ENCODE measurements around the gene TBATA.

TBATA gene

GRCh38 chr10:70809726-70810125 is 24.5 kb upstream of the TBATA start:
- Histone ChIP-seq H3K36me3 (ENCODE audit: control insufficient read depth in 4 of 4, insufficient read depth in 4 of 4, low read length in 3 of 4) (no peaks in the 10 kb centered on the region), H3K4me1 (ENCODE audit: control extremely low read depth in 1 of 4, control insufficient read depth in 4 of 4, insufficient read depth in 4 of 4, low read length in 3 of 4) (peaks cover 0 to 18% (median 8%) of the 10 kb centered on the region in 4 experiments), H3K9me3 (ENCODE audit: control extremely low read depth in 1 of 5, control insufficient read depth in 4 of 5, insufficient read depth in 2 of 5, low read depth in 1 of 5, low read length in 4 of 5) (no peaks in the 10 kb centered on the region), H3K4me3 (ENCODE audit: control insufficient read depth in 1 of 7, extremely low read depth in 1 of 7, insufficient read depth in 4 of 7, low read depth in 2 of 7, low read length in 6 of 7) (no peak overlapping the region), H3K27me3 (replicated peaks in 2 of 5; ENCODE audit: control insufficient read depth in 4 of 5, insufficient read depth in 5 of 5, low read length in 4 of 5) (no peaks in the 10 kb centered on the region), H3K27ac (ENCODE audit: insufficient read depth in 1 of 2, low read depth in 1 of 2, low read length in 2 of 2, poor library complexity in 1 of 2, severe bottlenecking in 2 of 2) (no peak overlapping the region)
- ChIA-PET POLR2A (no interaction called here), CTCF (interaction anchor here (1.3 to 1.4 kb wide), 2 partner anchors 12 to 16 kb away, joined by 3 to 4 read pairs; no protein-coding TSS in a partner anchor)
- WGBS (ENCODE audit: insufficient coverage): 100% methylated on average over 1 of the region's 2 CpGs
- no peak for DNase-seq

DNA sequence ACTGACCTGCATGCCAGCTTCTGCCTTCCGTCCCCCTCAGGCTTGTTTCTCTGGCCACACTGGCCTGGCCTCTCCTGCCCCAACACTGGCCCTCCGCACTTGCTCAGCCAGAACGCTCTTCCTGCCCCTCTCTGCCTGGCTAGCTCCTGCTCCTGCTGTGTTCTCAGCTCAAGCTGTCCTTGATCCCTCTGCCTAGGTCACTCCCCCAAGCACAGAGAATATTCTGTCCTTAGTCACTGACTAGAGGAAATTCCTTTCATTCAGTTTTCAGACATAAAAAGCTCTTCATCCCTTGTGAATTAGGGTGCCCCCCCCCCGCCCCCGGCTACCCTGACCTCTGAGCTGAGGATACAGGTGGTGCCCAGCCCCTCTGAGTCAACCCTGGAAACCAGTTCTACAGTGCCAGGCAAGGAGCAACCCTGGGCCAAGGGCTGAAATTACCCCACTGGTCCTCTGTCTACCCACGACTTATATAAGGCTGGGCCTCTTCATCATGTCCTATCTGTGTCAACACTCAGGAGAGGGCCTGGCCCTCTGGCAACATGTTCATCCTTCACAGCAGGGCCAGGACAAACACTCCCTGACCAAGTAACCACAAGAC is 23.9 kb upstream of the TBATA start:
- POLR2A ChIA-PET: no interaction called here
- H3K36me3 ChIP-seq (ENCODE audit: control insufficient read depth in 4 of 4, insufficient read depth in 4 of 4, low read length in 3 of 4): no peaks in the 10 kb centered on the region
- no peak overlapping the region for H3K4me3 ChIP-seq (ENCODE audit: control insufficient read depth in 1 of 7, extremely low read depth in 1 of 7, insufficient read depth in 4 of 7, low read depth in 2 of 7, low read length in 6 of 7)
- CTCF ChIA-PET: interaction anchor here (1.3 to 1.4 kb wide), 2 partner anchors 13 to 15 kb away, joined by 3 to 4 read pairs; no protein-coding TSS in a partner anchor
- WGBS (ENCODE audit: insufficient coverage): 97% methylated on average over 5 of the region's 6 CpGs
- no peak overlapping the region for H3K27ac ChIP-seq (ENCODE audit: insufficient read depth in 1 of 2, low read depth in 1 of 2, low read length in 2 of 2, poor library complexity in 1 of 2, severe bottlenecking in 2 of 2)
- H3K4me1 ChIP-seq (ENCODE audit: control extremely low read depth in 1 of 4, control insufficient read depth in 4 of 4, insufficient read depth in 4 of 4, low read length in 3 of 4): peaks cover 0 to 18% (median 8%) of the 10 kb centered on the region in 4 experiments
- DNase-seq: no peak
- no peaks in the 10 kb centered on the region for H3K9me3 ChIP-seq (ENCODE audit: control extremely low read depth in 1 of 5, control insufficient read depth in 4 of 5, insufficient read depth in 2 of 5, low read depth in 1 of 5, low read length in 4 of 5)
- H3K27me3 ChIP-seq (replicated peaks in 2 of 5; ENCODE audit: control insufficient read depth in 4 of 5, insufficient read depth in 5 of 5, low read length in 4 of 5): no peaks in the 10 kb centered on the region

DNA sequence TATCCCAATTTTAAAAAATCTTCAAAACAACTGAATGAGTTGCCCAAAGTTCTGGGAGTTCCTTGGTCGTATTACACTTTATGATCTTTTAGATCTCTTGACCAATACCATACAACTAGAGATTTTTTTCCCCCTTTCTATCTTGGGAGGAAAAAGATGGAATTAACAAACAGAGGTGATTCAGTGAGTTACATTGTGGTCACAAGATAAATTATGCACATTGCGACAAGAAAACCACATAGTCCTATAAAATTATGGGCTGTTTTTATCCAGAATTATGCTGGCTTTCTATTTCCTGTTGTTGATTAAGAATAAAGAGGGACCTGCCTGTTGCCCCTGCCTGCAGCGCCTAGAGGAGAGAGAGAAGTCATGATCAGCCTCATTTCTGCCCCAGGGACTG is 22.4 kb upstream of the TBATA start:
- Histone ChIP-seq H3K27ac (ENCODE audit: insufficient read depth in 1 of 2, low read depth in 1 of 2, low read length in 2 of 2, poor library complexity in 1 of 2, severe bottlenecking in 2 of 2) (no peak overlapping the region), H3K9me3 (ENCODE audit: control extremely low read depth in 1 of 5, control insufficient read depth in 4 of 5, insufficient read depth in 2 of 5, low read depth in 1 of 5, low read length in 4 of 5) (no peaks in the 10 kb centered on the region), H3K36me3 (ENCODE audit: control insufficient read depth in 4 of 4, insufficient read depth in 4 of 4, low read length in 3 of 4) (no peaks in the 10 kb centered on the region), H3K4me3 (ENCODE audit: control insufficient read depth in 1 of 7, extremely low read depth in 1 of 7, insufficient read depth in 4 of 7, low read depth in 2 of 7, low read length in 6 of 7) (peak overlapping the region in 1 of 7 experiments; percentile 20), H3K4me1 (ENCODE audit: control extremely low read depth in 1 of 4, control insufficient read depth in 4 of 4, insufficient read depth in 4 of 4, low read length in 3 of 4) (peaks cover 0 to 18% (median 8%) of the 10 kb centered on the region in 4 experiments), H3K27me3 (replicated peaks in 2 of 5; ENCODE audit: control insufficient read depth in 4 of 5, insufficient read depth in 5 of 5, low read length in 4 of 5) (no peaks in the 10 kb centered on the region)
- WGBS (ENCODE audit: insufficient coverage): no CpG with 5 or more reads among the region's 3 CpGs
- CTCF ChIA-PET: interaction anchor here (0.9 to 1.6 kb wide), 4 partner anchors 9 to 258 kb away, joined by 3 to 4 read pairs (median 3); no protein-coding TSS in a partner anchor
- POLR2A ChIA-PET: no interaction called here
- DNase-seq: peak in 2 of 3 donors; percentile 30 to 33

- no peak overlapping the region for H3K27ac ChIP-seq (ENCODE audit: insufficient read depth in 1 of 2, low read depth in 1 of 2, low read length in 2 of 2, poor library complexity in 1 of 2, severe bottlenecking in 2 of 2)
- POLR2A ChIA-PET: no interaction called here
- no peak for DNase-seq
- CTCF ChIA-PET: interaction anchor here (0.9 to 1.7 kb wide), 7 partner anchors 8 to 258 kb away, joined by 3 to 5 read pairs (median 3); no protein-coding TSS in a partner anchor
- no peak overlapping the region for H3K4me3 ChIP-seq (ENCODE audit: control insufficient read depth in 1 of 7, extremely low read depth in 1 of 7, insufficient read depth in 4 of 7, low read depth in 2 of 7, low read length in 6 of 7)
- WGBS (ENCODE audit: insufficient coverage): no CpG with 5 or more reads among the region's 1 CpG
- H3K4me1 ChIP-seq (ENCODE audit: control extremely low read depth in 1 of 4, control insufficient read depth in 4 of 4, insufficient read depth in 4 of 4, low read length in 3 of 4): peaks cover 0 to 18% (median 8%) of the 10 kb centered on the region in 4 experiments
- H3K36me3 ChIP-seq (ENCODE audit: control insufficient read depth in 4 of 4, insufficient read depth in 4 of 4, low read length in 3 of 4): no peaks in the 10 kb centered on the region
- H3K27me3 ChIP-seq (replicated peaks in 2 of 5; ENCODE audit: control insufficient read depth in 4 of 5, insufficient read depth in 5 of 5, low read length in 4 of 5): no peaks in the 10 kb centered on the region
- no peaks in the 10 kb centered on the region for H3K9me3 ChIP-seq (ENCODE audit: control extremely low read depth in 1 of 5, control insufficient read depth in 4 of 5, insufficient read depth in 2 of 5, low read depth in 1 of 5, low read length in 4 of 5)
These were observed 21.7 kb upstream of the TBATA start for GRCh38 chr10:70806841-70807240.

- DNase-seq: no peak
- no peak overlapping the region for H3K27ac ChIP-seq (ENCODE audit: insufficient read depth in 1 of 2, low read depth in 1 of 2, low read length in 2 of 2, poor library complexity in 1 of 2, severe bottlenecking in 2 of 2)
- ChIA-PET CTCF (interaction anchor here (0.8 to 1.7 kb wide), 3 partner anchors 9 to 11 kb away, joined by 3 to 5 read pairs (median 5); no protein-coding TSS in a partner anchor), POLR2A (no interaction called here)
- H3K27me3 ChIP-seq (replicated peaks in 2 of 5; ENCODE audit: control insufficient read depth in 4 of 5, insufficient read depth in 5 of 5, low read length in 4 of 5): no peaks in the 10 kb centered on the region
- no peak overlapping the region for H3K4me3 ChIP-seq (ENCODE audit: control insufficient read depth in 1 of 7, extremely low read depth in 1 of 7, insufficient read depth in 4 of 7, low read depth in 2 of 7, low read length in 6 of 7)
- 100% methylated on average over 3 of the region's 3 CpGs for WGBS (ENCODE audit: insufficient coverage)
- no peaks in the 10 kb centered on the region for H3K36me3 ChIP-seq (ENCODE audit: control insufficient read depth in 4 of 4, insufficient read depth in 4 of 4, low read length in 3 of 4)
- H3K4me1 ChIP-seq (ENCODE audit: control extremely low read depth in 1 of 4, control insufficient read depth in 4 of 4, insufficient read depth in 4 of 4, low read length in 3 of 4): peaks cover 0 to 18% (median 8%) of the 10 kb centered on the region in 4 experiments
- H3K9me3 ChIP-seq (ENCODE audit: control extremely low read depth in 1 of 5, control insufficient read depth in 4 of 5, insufficient read depth in 2 of 5, low read depth in 1 of 5, low read length in 4 of 5): no peaks in the 10 kb centered on the region
These were observed 20.5 kb upstream of the TBATA start for GRCh38 chr10:70805619-70806215.

DNA sequence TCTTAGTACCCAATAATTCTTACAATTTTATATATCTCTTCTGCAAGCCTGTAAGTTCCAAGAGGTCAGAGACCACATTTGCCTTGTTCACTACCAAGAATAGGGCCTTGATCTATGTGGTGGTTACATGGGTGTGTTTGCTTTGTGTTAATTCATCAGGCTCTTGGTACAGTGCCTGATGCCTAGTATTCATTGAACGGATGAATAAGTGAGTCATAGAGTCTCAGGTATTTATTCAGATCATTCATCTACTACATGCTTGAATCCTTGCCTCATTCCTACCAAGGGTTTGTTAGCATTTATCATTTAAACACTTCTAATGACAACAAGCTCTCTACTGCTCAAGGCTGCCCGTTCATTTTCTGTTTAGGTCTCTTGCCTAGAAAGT is 19.2 kb upstream of the TBATA start:
- no peak overlapping the region for H3K4me3 ChIP-seq (ENCODE audit: control insufficient read depth in 1 of 7, extremely low read depth in 1 of 7, insufficient read depth in 4 of 7, low read depth in 2 of 7, low read length in 6 of 7)
- peaks cover 0 to 16% (median 8%) of the 10 kb centered on the region in 4 experiments for H3K4me1 ChIP-seq (ENCODE audit: control extremely low read depth in 1 of 4, control insufficient read depth in 4 of 4, insufficient read depth in 4 of 4, low read length in 3 of 4)
- POLR2A ChIA-PET: no interaction called here
- H3K27me3 ChIP-seq (replicated peaks in 2 of 5; ENCODE audit: control insufficient read depth in 4 of 5, insufficient read depth in 5 of 5, low read length in 4 of 5): no peaks in the 10 kb centered on the region
- CTCF ChIA-PET: interaction anchor here (1.1 to 2.4 kb wide), 3 partner anchors 9 to 10 kb away, joined by 3 to 5 read pairs (median 3); no protein-coding TSS in a partner anchor
- H3K9me3 ChIP-seq (ENCODE audit: control extremely low read depth in 1 of 5, control insufficient read depth in 4 of 5, insufficient read depth in 2 of 5, low read depth in 1 of 5, low read length in 4 of 5): no peaks in the 10 kb centered on the region
- H3K27ac ChIP-seq (ENCODE audit: insufficient read depth in 1 of 2, low read depth in 1 of 2, low read length in 2 of 2, poor library complexity in 1 of 2, severe bottlenecking in 2 of 2): no peak overlapping the region
- 100% methylated on average over 1 of the region's 2 CpGs for WGBS (ENCODE audit: insufficient coverage)
- no peaks in the 10 kb centered on the region for H3K36me3 ChIP-seq (ENCODE audit: control insufficient read depth in 4 of 4, insufficient read depth in 4 of 4, low read length in 3 of 4)
- no peak for DNase-seq

- H3K4me3 ChIP-seq (ENCODE audit: control insufficient read depth in 1 of 7, extremely low read depth in 1 of 7, insufficient read depth in 4 of 7, low read depth in 2 of 7, low read length in 6 of 7): no peak overlapping the region
- ChIA-PET CTCF (interaction anchor here (0.9 to 2.4 kb wide), 4 partner anchors 9 to 73 kb away, joined by 3 to 5 read pairs (median 3); no protein-coding TSS in a partner anchor), POLR2A (no interaction called here)
- DNase-seq: no peak
- no peaks in the 10 kb centered on the region for H3K9me3 ChIP-seq (ENCODE audit: control extremely low read depth in 1 of 5, control insufficient read depth in 4 of 5, insufficient read depth in 2 of 5, low read depth in 1 of 5, low read length in 4 of 5)
- H3K27me3 ChIP-seq (replicated peaks in 2 of 5; ENCODE audit: control insufficient read depth in 4 of 5, insufficient read depth in 5 of 5, low read length in 4 of 5): no peaks in the 10 kb centered on the region
- H3K27ac ChIP-seq (ENCODE audit: insufficient read depth in 1 of 2, low read depth in 1 of 2, low read length in 2 of 2, poor library complexity in 1 of 2, severe bottlenecking in 2 of 2): no peak overlapping the region
- H3K4me1 ChIP-seq (ENCODE audit: control extremely low read depth in 1 of 4, control insufficient read depth in 4 of 4, insufficient read depth in 4 of 4, low read length in 3 of 4): peaks cover 0 to 15% (median 12%) of the 10 kb centered on the region in 4 experiments
- WGBS (ENCODE audit: insufficient coverage): 100% methylated on average over 1 of the region's 2 CpGs
- H3K36me3 ChIP-seq (ENCODE audit: control insufficient read depth in 4 of 4, insufficient read depth in 4 of 4, low read length in 3 of 4): no peaks in the 10 kb centered on the region
These were observed 18.7 kb upstream of the TBATA start for GRCh38 chr10:70803775-70804420.
